WTC11 (cell line): ENCODE results near the gene KSR2.
A peak's percentile ranks its signal among the peaks of the same experiment; 100 is the strongest.

ENCODE experiments used
- CBFB ChIP-seq: sonication (generic); formaldehyde crosslinking; IDR thresholded peaks from 2 replicates; pipeline ENCODE4 v1.8.1; 2022; ENCODE audit warnings: mild to moderate bottlenecking, low read depth, missing genetic modification reagents
- CREB1 ChIP-seq: sonication (generic); formaldehyde crosslinking; IDR thresholded peaks from 2 replicates; pipeline ENCODE4 v1.8.0; 2023; ENCODE audit warnings: mild to moderate bottlenecking, missing genetic modification reagents
- CTCF ChIP-seq: fragments of 200-600 bp; IDR thresholded peaks from 2 replicates; pipeline ENCODE4 v1.8.0; 2022; ENCODE audit warnings: antibody characterized with exemption
- ESRRA ChIP-seq: sonication (generic); formaldehyde crosslinking; IDR thresholded peaks from 2 replicates; pipeline ENCODE4 v1.8.1; 2022; ENCODE audit warnings: mild to moderate bottlenecking, missing genetic modification reagents, borderline replicate concordance
- GABPB1 ChIP-seq: sonication (generic); formaldehyde crosslinking; IDR thresholded peaks from 2 replicates; pipeline ENCODE4 v1.8.1; 2023; ENCODE audit warnings: mild to moderate bottlenecking, missing genetic modification reagents
- SMAD3 ChIP-seq: sonication (generic); formaldehyde crosslinking; IDR thresholded peaks from 2 replicates; pipeline ENCODE4 v1.8.0; 2022; ENCODE audit warnings: missing genetic modification reagents, mild to moderate bottlenecking, borderline replicate concordance
- STAT6 ChIP-seq: sonication (generic); formaldehyde crosslinking; conservative IDR thresholded peaks from 2 replicates; pipeline ENCODE4 v1.8.1; 2023; ENCODE audit warnings: mild to moderate bottlenecking, low read depth, missing genetic modification reagents, moderate library complexity
- TEAD4 ChIP-seq: sonication (generic); formaldehyde crosslinking; IDR thresholded peaks from 2 replicates; pipeline ENCODE4 v1.8.0; 2022; ENCODE audit warnings: mild to moderate bottlenecking, missing genetic modification reagents
- ZNF396 ChIP-seq: fragments of 250-450 bp; sonication (Bioruptor Pico); IDR thresholded peaks from 2 replicates; pipeline ENCODE4 v1.8.0; 2021; ENCODE audit warnings: mild to moderate bottlenecking, moderate library complexity, borderline replicate concordance
- TF ChIP-seq, protein P1 (sequence below): sonication (generic); formaldehyde crosslinking; IDR thresholded peaks from 2 replicates; pipeline ENCODE4 v1.8.0; 2022; ENCODE audit warnings: mild to moderate bottlenecking, missing genetic modification reagents
- TF ChIP-seq, protein P2 (sequence below): sonication (generic); formaldehyde crosslinking; IDR thresholded peaks from 2 replicates; pipeline ENCODE4 v1.8.1; 2023; ENCODE audit warnings: mild to moderate bottlenecking, missing genetic modification reagents
- TF ChIP-seq, protein P3 (sequence below): sonication (generic); formaldehyde crosslinking; IDR thresholded peaks from 2 replicates; pipeline ENCODE4 v1.8.1; 2022; ENCODE audit warnings: missing genetic modification reagents, borderline replicate concordance

DNA sequence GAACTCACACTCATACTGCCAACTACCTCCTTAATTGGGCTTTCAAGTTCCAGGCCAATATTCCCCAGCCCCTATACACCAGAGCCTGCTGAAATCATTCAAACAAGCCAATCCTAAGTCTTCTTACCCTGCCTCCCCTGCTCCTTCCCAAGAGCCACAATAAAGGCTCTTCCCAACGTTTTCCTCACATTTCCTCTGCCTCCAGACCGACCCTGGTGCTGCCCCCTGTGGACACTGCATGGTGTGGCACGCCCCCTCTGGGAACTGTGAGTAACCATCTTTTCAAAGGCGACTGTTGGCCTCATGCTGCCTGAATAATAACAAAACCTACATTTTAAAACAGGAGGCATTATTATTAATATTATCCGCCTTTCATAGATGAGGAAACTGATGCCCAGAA, 495.8 kb downstream of the KSR2 start:
- TF ChIP-seq CTCF = peak; percentile 84
- no peak for TF ChIP-seq GABPB1 (CRISPR knock-in tag)
- TF ChIP-seq, protein P1, sequence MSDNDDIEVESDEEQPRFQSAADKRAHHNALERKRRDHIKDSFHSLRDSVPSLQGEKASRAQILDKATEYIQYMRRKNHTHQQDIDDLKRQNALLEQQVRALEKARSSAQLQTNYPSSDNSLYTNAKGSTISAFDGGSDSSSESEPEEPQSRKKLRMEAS (CRISPR knock-in tag) = peak; percentile 35; the same call in 1 of the 2 replicates
- TF ChIP-seq, protein P2, sequence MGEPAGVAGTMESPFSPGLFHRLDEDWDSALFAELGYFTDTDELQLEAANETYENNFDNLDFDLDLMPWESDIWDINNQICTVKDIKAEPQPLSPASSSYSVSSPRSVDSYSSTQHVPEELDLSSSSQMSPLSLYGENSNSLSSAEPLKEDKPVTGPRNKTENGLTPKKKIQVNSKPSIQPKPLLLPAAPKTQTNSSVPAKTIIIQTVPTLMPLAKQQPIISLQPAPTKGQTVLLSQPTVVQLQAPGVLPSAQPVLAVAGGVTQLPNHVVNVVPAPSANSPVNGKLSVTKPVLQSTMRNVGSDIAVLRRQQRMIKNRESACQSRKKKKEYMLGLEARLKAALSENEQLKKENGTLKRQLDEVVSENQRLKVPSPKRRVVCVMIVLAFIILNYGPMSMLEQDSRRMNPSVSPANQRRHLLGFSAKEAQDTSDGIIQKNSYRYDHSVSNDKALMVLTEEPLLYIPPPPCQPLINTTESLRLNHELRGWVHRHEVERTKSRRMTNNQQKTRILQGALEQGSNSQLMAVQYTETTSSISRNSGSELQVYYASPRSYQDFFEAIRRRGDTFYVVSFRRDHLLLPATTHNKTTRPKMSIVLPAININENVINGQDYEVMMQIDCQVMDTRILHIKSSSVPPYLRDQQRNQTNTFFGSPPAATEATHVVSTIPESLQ (CRISPR knock-in tag) = no peak
- TF ChIP-seq ESRRA (CRISPR knock-in tag) = no peak
- TF ChIP-seq TEAD4 (CRISPR knock-in tag) = no peak
- no peak for TF ChIP-seq SMAD3 (CRISPR knock-in tag)
- TF ChIP-seq, protein P3, sequence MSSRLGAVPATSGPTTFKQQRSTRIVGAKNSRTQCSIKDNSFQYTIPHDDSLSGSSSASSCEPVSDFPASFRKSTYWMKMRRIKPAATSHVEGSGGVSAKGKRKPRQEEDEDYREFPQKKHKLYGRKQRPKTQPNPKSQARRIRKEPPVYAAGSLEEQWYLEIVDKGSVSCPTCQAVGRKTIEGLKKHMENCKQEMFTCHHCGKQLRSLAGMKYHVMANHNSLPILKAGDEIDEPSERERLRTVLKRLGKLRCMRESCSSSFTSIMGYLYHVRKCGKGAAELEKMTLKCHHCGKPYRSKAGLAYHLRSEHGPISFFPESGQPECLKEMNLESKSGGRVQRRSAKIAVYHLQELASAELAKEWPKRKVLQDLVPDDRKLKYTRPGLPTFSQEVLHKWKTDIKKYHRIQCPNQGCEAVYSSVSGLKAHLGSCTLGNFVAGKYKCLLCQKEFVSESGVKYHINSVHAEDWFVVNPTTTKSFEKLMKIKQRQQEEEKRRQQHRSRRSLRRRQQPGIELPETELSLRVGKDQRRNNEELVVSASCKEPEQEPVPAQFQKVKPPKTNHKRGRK (CRISPR knock-in tag) = no peak
- no peak for TF ChIP-seq CBFB (CRISPR knock-in tag)
- TF ChIP-seq ZNF396 = no peak
- no peak for TF ChIP-seq CREB1 (CRISPR knock-in tag)
- TF ChIP-seq STAT6 (CRISPR knock-in tag) = no peak
